Upper lobe of left lung (tissue), 4 donors: Measurements from ENCODE around the gene ZBED4.
"Not testable (repeated sequence)": the region's sequence is repeated elsewhere in the genome, so short reads cannot be mapped to it uniquely, and the experiment has no call there.

Source experiments
- EP300 ChIP-seq, 4 donors: sonication (generic); formaldehyde crosslinking; IDR thresholded peaks; one replicate each; pipeline ENCODE4 v1.5.1; 2017; ENCODE audit warnings: antibody characterized with exemption in 4 of 4, control low read depth in 2 of 4
- POLR2AphosphoS5 ChIP-seq, 2 donors: sonication (generic); formaldehyde crosslinking; IDR thresholded peaks; one replicate each; pipeline ENCODE4 v1.5.1; 2017; ENCODE audit warnings: antibody characterized with exemption in 2 of 2
- TF ChIP-seq, protein P1 (sequence below), 6 experiments: fragments of 450-650 bp in 4 of 6; fragments of 200-600 bp in 2 of 6; sonication (generic) in 2 of 6; IDR thresholded peaks; one replicate each; pipeline ENCODE4 v1.5.1; 2016 to 2019; ENCODE audit warnings: antibody characterized with exemption in 6 of 6

DNA sequence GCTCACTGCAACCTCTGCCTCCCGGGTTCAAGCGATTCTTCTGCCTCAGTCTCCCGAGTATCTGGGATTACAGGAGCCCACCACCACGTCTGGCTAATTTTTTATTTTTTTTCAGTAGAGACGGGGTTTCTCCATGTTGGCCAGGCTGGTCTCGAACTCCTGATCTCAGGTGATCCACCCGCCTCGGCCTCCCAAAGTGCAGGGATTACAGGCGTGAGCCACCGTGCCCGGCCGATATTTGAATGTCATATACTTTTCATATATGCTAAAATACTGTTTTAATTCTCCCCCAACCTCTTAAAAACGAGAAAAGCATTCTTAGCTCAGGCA, 1.1 kb upstream of the ZBED4 start:
- TF ChIP-seq, protein P1, sequence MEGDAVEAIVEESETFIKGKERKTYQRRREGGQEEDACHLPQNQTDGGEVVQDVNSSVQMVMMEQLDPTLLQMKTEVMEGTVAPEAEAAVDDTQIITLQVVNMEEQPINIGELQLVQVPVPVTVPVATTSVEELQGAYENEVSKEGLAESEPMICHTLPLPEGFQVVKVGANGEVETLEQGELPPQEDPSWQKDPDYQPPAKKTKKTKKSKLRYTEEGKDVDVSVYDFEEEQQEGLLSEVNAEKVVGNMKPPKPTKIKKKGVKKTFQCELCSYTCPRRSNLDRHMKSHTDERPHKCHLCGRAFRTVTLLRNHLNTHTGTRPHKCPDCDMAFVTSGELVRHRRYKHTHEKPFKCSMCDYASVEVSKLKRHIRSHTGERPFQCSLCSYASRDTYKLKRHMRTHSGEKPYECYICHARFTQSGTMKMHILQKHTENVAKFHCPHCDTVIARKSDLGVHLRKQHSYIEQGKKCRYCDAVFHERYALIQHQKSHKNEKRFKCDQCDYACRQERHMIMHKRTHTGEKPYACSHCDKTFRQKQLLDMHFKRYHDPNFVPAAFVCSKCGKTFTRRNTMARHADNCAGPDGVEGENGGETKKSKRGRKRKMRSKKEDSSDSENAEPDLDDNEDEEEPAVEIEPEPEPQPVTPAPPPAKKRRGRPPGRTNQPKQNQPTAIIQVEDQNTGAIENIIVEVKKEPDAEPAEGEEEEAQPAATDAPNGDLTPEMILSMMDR (IDR thresholded peaks at IDR 0.05): not testable (repeated sequence)
- TF ChIP-seq POLR2AphosphoS5, EP300 (IDR thresholded peaks at IDR 0.05): not testable (repeated sequence)
